GM21381 (cell line): Measurements from ENCODE around the gene MGAT3.
"Not testable (repeated sequence)": the region's sequence is repeated elsewhere in the genome, so short reads cannot be mapped to it uniquely, and the experiment has no call there.

ENCODE experiments used
- ATAC-seq: cut with Tn5 transposase; IDR thresholded peaks from one replicate; pipeline ENCODE4 v1.9.1; 2021; ENCODE audit warnings: mild to moderate bottlenecking, moderate library complexity; ENCODE audit not compliant: unreplicated experiment

MGAT3 gene

GRCh38 chr22:39510529-39511149 lies 53.8 kb downstream of the MGAT3 start:
- no peak for ATAC-seq

GRCh38 chr22:39511226-39511625 lies 54.4 kb downstream of the MGAT3 start:
- ATAC-seq: no peak

- ATAC-seq: no peak
Measured at GRCh38 chr22:39512026-39512425, 55.2 kb downstream of the MGAT3 start.

GRCh38 chr22:39513791-39514190 lies 57.0 kb downstream of the MGAT3 start:
- no peak for ATAC-seq

GRCh38 chr22:39514373-39514973 lies 57.7 kb downstream of the MGAT3 start:
- no peak for ATAC-seq

- no peak for ATAC-seq
Measured at GRCh38 chr22:39515266-39516050, 58.6 kb downstream of the MGAT3 start.

GRCh38 chr22:39517470-39517869 lies 60.7 kb downstream of the MGAT3 start:
- no peak for ATAC-seq

GRCh38 chr22:39518144-39518786 lies 61.5 kb downstream of the MGAT3 start:
- ATAC-seq: no peak

- ATAC-seq: no peak
Measured at GRCh38 chr22:39518996-39519680, 62.3 kb downstream of the MGAT3 start.

GRCh38 chr22:39519681-39520225 lies 62.9 kb downstream of the MGAT3 start:
- ATAC-seq: peak; percentile 70

- peak; percentile 47 for ATAC-seq
Measured at GRCh38 chr22:39520226-39521105, 63.7 kb downstream of the MGAT3 start, which contains the start of gene ATF4. Gene ATF4, plus strand, starts transcription at chr22:39520562. Its CDS starts 884 bp downstream, at chr22:39521446.

- ATAC-seq: not testable (repeated sequence)
Measured at GRCh38 chr22:39521106-39521885, 64.5 kb downstream of the MGAT3 start.

GRCh38 chr22:39522091-39522490 lies 65.3 kb downstream of the MGAT3 start:
- ATAC-seq: not testable (repeated sequence)

GRCh38 chr22:39522567-39523300 lies 65.9 kb downstream of the MGAT3 start:
- no peak for ATAC-seq

- ATAC-seq: no peak
Measured at GRCh38 chr22:39524089-39524752, 67.4 kb downstream of the MGAT3 start.

- no peak for ATAC-seq
Measured at GRCh38 chr22:39524753-39525657, 68.2 kb downstream of the MGAT3 start.

- no peak for ATAC-seq
Measured at GRCh38 chr22:39525658-39525975, 68.8 kb downstream of the MGAT3 start.
